ENCODE data around the gene ITGA11.
"Not testable (repeated sequence)": the region's sequence is repeated elsewhere in the genome, so short reads cannot be mapped to it uniquely, and the experiment has no call there.

ITGA11 gene

GRCh38 chr15:68407886-68408881 is 23.8 kb downstream of the ITGA11 start:
- no peak for DNase-seq

GRCh38 chr15:68407141-68407885 is 24.6 kb downstream of the ITGA11 start:
- no peak for DNase-seq

- DNase-seq: no peak
These were observed 26.3 kb downstream of the ITGA11 start for GRCh38 chr15:68405378-68406250.

- DNase-seq: no peak
These were observed 27.7 kb downstream of the ITGA11 start for GRCh38 chr15:68404056-68404798.

GRCh38 chr15:68403161-68403941 is 28.6 kb downstream of the ITGA11 start:
- no peak for DNase-seq

GRCh38 chr15:68402432-68403160 is 29.4 kb downstream of the ITGA11 start:
- no peak for DNase-seq

- DNase-seq: no peak
These were observed 30.2 kb downstream of the ITGA11 start for GRCh38 chr15:68401496-68402431.

- no peak for DNase-seq
These were observed 31.9 kb downstream of the ITGA11 start for GRCh38 chr15:68400066-68400456.

- DNase-seq: no peak
These were observed 32.6 kb downstream of the ITGA11 start for GRCh38 chr15:68399096-68400065.

GRCh38 chr15:68397999-68398398 is 34.0 kb downstream of the ITGA11 start:
- DNase-seq: not testable (repeated sequence)

- no peak for DNase-seq
These were observed 35.9 kb downstream of the ITGA11 start for GRCh38 chr15:68396068-68396467.

- DNase-seq: no peak
These were observed 40.8 kb downstream of the ITGA11 start for GRCh38 chr15:68391121-68391520.

GRCh38 chr15:68389936-68390817 is 41.8 kb downstream of the ITGA11 start:
- DNase-seq: no peak

- DNase-seq: no peak
These were observed 42.7 kb downstream of the ITGA11 start for GRCh38 chr15:68389041-68389930.

GRCh38 chr15:68387381-68388143 is 44.4 kb downstream of the ITGA11 start:
- DNase-seq: no peak
